Activated CD4-positive, alpha-beta T cell treated with anti-CD3 and anti-CD28 coated beads, Interleukin-2, amount 10 ng/mL, durations not matched to agents 7 days and 5 days (primary cell): Measurements from ENCODE around the gene CPNE6. TPM values are rescaled to one million over a fixed set of nuclear protein-coding genes. Genes with fewer than 3 reads are reported as not detected.
A peak's percentile ranks its signal among the peaks of the same experiment; 100 is the strongest.

Experiments used
- CTCF ChIA-PET: fragments of 350-600 bp; sonication (Branson Sonifier 250); formaldehyde crosslinking; loops from one replicate; lab custom pipeline; 2021; ENCODE audit warnings: antibody characterized with exemption; lab: Charles Lee
- POLR2A ChIA-PET: fragments of 350-600 bp; sonication (Branson Sonifier 250); formaldehyde crosslinking; loops from one replicate; lab custom pipeline; 2021; ENCODE audit warnings: antibody characterized with exemption; lab: Charles Lee
- DNase-seq: peaks from one replicate; pipeline ENCODE4 v3.0.0-alpha.2; 2020
- H3K27ac Mint-ChIP-seq: one replicate; pipeline ENCODE4 v1.8.0; 2021; ENCODE audit warnings: mild to moderate bottlenecking, moderate library complexity, mixed read lengths
- H3K27me3 Mint-ChIP-seq: one replicate; pipeline ENCODE4 v1.8.0; 2021; ENCODE audit warnings: mixed read lengths
- H3K36me3 Mint-ChIP-seq: one replicate; pipeline ENCODE4 v1.8.0; 2021; ENCODE audit warnings: low read depth, mixed read lengths
- H3K4me1 Mint-ChIP-seq: one replicate; pipeline ENCODE4 v1.8.0; 2021; ENCODE audit warnings: mixed read lengths
- H3K4me3 Mint-ChIP-seq: one replicate; pipeline ENCODE4 v1.8.0; 2021; ENCODE audit warnings: mild to moderate bottlenecking, moderate library complexity, mixed read lengths
- H3K9me3 Mint-ChIP-seq: one replicate; pipeline ENCODE4 v1.8.0; 2021; ENCODE audit warnings: mixed read lengths
- total RNA-seq, 2 experiments: library from RNA; stranded (reverse); gene quantifications; one replicate each; pipeline ENCODE4 v1.2.3, GENCODE V29; 2021

CPNE6 gene
- total RNA-seq, 2 experiments from 2014 or later: not detected

GRCh38 chr14:24085215-24085614 lies 13.9 kb downstream of the CPNE6 start:
- Mint-ChIP-seq H3K9me3 (no peaks in the 10 kb centered on the region), H3K4me3 (no peak overlapping the region), H3K4me1 (peaks cover 18% of the 10 kb centered on the region), H3K27me3 (peaks cover 1% of the 10 kb centered on the region), H3K36me3 (no peaks in the 10 kb centered on the region), H3K27ac (no peak overlapping the region)
- DNase-seq: no peak
- ChIA-PET POLR2A (interaction anchor here (0.7 kb wide), 1 partner anchor 195 kb away, joined by 3 read pairs; no protein-coding TSS in a partner anchor), CTCF (interaction anchor here (0.9 to 1.3 kb wide), 4 partner anchors 11 to 96 kb away, joined by 3 to 4 read pairs (median 3); partner anchors contain the start of genes DHRS4L2 and PSME1)

- no peaks in the 10 kb centered on the region for H3K36me3 Mint-ChIP-seq
- no peak overlapping the region for H3K27ac Mint-ChIP-seq
- DNase-seq: no peak
- no peak overlapping the region for H3K4me3 Mint-ChIP-seq
- ChIA-PET POLR2A (interaction anchor here (0.7 kb wide), 1 partner anchor 197 kb away, joined by 3 read pairs; no protein-coding TSS in a partner anchor), CTCF (interaction anchor here (1.0 to 1.1 kb wide), 2 partner anchors 20 to 24 kb away, joined by 3 to 4 read pairs; no protein-coding TSS in a partner anchor)
- peaks cover 14% of the 10 kb centered on the region for H3K4me1 Mint-ChIP-seq
- H3K9me3 Mint-ChIP-seq: no peaks in the 10 kb centered on the region
- H3K27me3 Mint-ChIP-seq: peaks cover 1% of the 10 kb centered on the region
These were observed 15.0 kb downstream of the CPNE6 start for GRCh38 chr14:24086193-24086955.

- POLR2A ChIA-PET: no interaction called here
- no peaks in the 10 kb centered on the region for H3K36me3 Mint-ChIP-seq
- DNase-seq: no peak
- peaks cover 11% of the 10 kb centered on the region for H3K4me1 Mint-ChIP-seq
- CTCF ChIA-PET: interaction anchor here (1.0 to 1.1 kb wide), 2 partner anchors 20 to 23 kb away, joined by 3 to 4 read pairs; no protein-coding TSS in a partner anchor
- no peak overlapping the region for H3K27ac Mint-ChIP-seq
- H3K4me3 Mint-ChIP-seq: no peak overlapping the region
- H3K9me3 Mint-ChIP-seq: no peaks in the 10 kb centered on the region
- H3K27me3 Mint-ChIP-seq: peaks cover 1% of the 10 kb centered on the region
These were observed 15.6 kb downstream of the CPNE6 start for GRCh38 chr14:24087004-24087403.

GRCh38 chr14:24088095-24088494 lies 16.7 kb downstream of the CPNE6 start:
- CTCF ChIA-PET: interaction anchor here (0.6 to 1.0 kb wide), 5 partner anchors 8 to 340 kb away, joined by 3 read pairs; partner anchors contain the start of gene IRF9

GRCh38 chr14:24089890-24090289 lies 18.5 kb downstream of the CPNE6 start:
- no peak for DNase-seq
- Mint-ChIP-seq H3K9me3 (no peaks in the 10 kb centered on the region), H3K4me1 (peaks cover 20% of the 10 kb centered on the region), H3K27ac (no peak overlapping the region), H3K4me3 (no peak overlapping the region), H3K27me3 (no peaks in the 10 kb centered on the region), H3K36me3 (peaks cover 2% of the 10 kb centered on the region)
- ChIA-PET POLR2A (no interaction called here), CTCF (interaction anchor here (0.9 to 9.6 kb wide), 14 partner anchors 9 to 200 kb away, joined by 3 to 138 read pairs (median 5); partner anchors contain the start of genes CARMIL3, DCAF11, DHRS4L2 and NRL)

More at GRCh38 chr14:24088095-24088494, 16.7 kb downstream of the CPNE6 start:
- no peaks in the 10 kb centered on the region for H3K36me3 Mint-ChIP-seq
- H3K4me3 Mint-ChIP-seq: no peak overlapping the region
- no peak for DNase-seq
- H3K4me1 Mint-ChIP-seq: peaks cover 13% of the 10 kb centered on the region
- no peaks in the 10 kb centered on the region for H3K27me3 Mint-ChIP-seq
- no peaks in the 10 kb centered on the region for H3K9me3 Mint-ChIP-seq
- no peak overlapping the region for H3K27ac Mint-ChIP-seq
- POLR2A ChIA-PET: no interaction called here

DNA sequence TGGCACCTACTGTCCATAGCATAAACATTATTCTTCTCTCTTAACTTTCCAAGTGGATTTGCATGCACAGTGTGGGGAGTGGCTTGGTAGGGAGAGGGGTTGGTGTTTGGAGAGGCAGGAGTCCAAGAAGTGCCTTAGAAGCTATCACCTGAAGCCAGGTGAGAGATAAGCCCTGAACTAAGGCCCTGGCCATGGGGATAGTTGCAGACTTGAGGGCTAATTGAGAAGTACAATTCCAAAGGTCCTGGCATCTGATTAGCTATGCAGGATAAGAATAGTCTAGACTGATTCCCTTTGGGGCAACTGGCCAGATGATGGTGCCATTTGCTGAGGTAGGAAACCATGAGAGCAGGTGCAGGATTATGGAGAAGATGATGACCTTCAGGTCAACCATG lies 20.7 kb downstream of the CPNE6 start:
- no peak for DNase-seq
- Mint-ChIP-seq H3K4me1 (peaks cover 35% of the 10 kb centered on the region), H3K27ac (peak overlapping the region; percentile 76), H3K36me3 (peaks cover 17% of the 10 kb centered on the region), H3K27me3 (no peaks in the 10 kb centered on the region), H3K9me3 (no peaks in the 10 kb centered on the region), H3K4me3 (no peak overlapping the region)
- ChIA-PET CTCF (interaction anchor here (0.9 to 9.6 kb wide), 4 partner anchors 11 to 69 kb away, joined by 3 to 138 read pairs (median 13); partner anchors contain the start of gene IRF9), POLR2A (interaction anchor here (0.9 kb wide), 1 partner anchor 44 kb away, joined by 4 read pairs; the partner anchor contains the start of gene PSME1)

- Mint-ChIP-seq H3K27me3 (no peaks in the 10 kb centered on the region), H3K36me3 (peaks cover 17% of the 10 kb centered on the region), H3K27ac (peak overlapping the region; percentile 76), H3K4me3 (peak overlapping the region; percentile 100), H3K9me3 (no peaks in the 10 kb centered on the region), H3K4me1 (peaks cover 35% of the 10 kb centered on the region)
- CTCF ChIA-PET: interaction anchor here (1.0 to 9.6 kb wide), 4 partner anchors 12 to 68 kb away, joined by 3 to 138 read pairs (median 14); partner anchors contain the start of gene IRF9
- no peak for DNase-seq
- POLR2A ChIA-PET: interaction anchor here (0.9 kb wide), 1 partner anchor 43 kb away, joined by 4 read pairs; the partner anchor contains the start of gene PSME1
These were observed 21.3 kb downstream of the CPNE6 start for GRCh38 chr14:24092505-24093206.

DNA sequence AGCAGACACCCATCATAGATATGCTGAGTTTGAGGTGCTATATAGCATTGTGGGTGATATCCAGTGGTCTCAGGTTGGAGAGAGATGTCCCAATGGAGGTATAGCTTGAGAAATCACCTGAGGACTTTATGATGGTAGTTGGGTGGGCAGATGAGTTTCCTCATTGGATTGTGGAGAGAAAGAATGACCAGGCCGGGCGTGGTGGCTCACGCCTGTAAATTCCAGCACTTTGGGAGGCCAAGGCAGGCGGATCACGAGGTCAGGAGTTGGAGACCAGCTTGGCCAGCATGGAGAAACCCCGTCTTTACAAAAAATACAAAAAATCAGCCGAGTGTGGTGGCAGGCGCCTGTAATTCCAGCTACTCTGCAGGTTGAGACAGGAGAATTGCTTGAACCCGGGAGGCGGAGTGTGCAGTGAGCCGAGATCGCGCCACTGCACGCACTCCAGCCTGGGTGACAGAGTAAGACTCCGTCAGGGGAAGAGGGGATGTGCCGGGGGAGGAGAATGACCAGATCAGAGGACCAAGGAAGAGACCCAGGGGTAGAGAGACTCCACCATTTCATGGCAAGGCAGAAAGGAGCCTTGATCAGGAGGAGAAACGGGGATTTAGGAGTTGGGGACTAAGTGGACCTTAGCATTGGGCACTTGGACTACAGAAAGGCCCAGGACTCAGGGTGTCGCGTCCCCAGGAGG lies 22.0 kb downstream of the CPNE6 start:
- peaks cover 35% of the 10 kb centered on the region for H3K4me1 Mint-ChIP-seq
- no peaks in the 10 kb centered on the region for H3K9me3 Mint-ChIP-seq
- no peak for DNase-seq
- H3K36me3 Mint-ChIP-seq: peaks cover 22% of the 10 kb centered on the region
- ChIA-PET POLR2A (interaction anchor here (1.2 to 2.7 kb wide), 2 partner anchors 15 to 21 kb away, joined by 9 to 13 read pairs; partner anchors contain the start of genes DCAF11 and NRL), CTCF (interaction anchor here (1.0 to 9.6 kb wide), 4 partner anchors 12 to 67 kb away, joined by 3 to 138 read pairs (median 14); partner anchors contain the start of gene IRF9)
- H3K27ac Mint-ChIP-seq: peak overlapping the region; percentile 76
- H3K4me3 Mint-ChIP-seq: peak overlapping the region; percentile 100
- H3K27me3 Mint-ChIP-seq: no peaks in the 10 kb centered on the region

GRCh38 chr14:24093901-24094840 lies 22.8 kb downstream of the CPNE6 start, which contains the start of gene PCK2:
Gene PCK2 (plus strand): TSS chr14:24094311. CDS start chr14:24094406, 95 bp downstream.
- ChIA-PET POLR2A (interaction anchor here (0.7 to 2.7 kb wide), 3 partner anchors 11 to 20 kb away, joined by 8 to 13 read pairs (median 9); partner anchors contain the start of genes DCAF11 and NRL), CTCF (interaction anchor here (1.3 to 9.6 kb wide), 6 partner anchors 12 to 148 kb away, joined by 3 to 138 read pairs (median 7); partner anchors contain the start of genes DCAF11, IRF9 and TINF2)
- Mint-ChIP-seq H3K9me3 (no peaks in the 10 kb centered on the region), H3K27ac (peak within 1 kb of the TSS; percentile 98), H3K27me3 (no peaks in the 10 kb centered on the region), H3K4me1 (peaks cover 35% of the 10 kb centered on the region), H3K4me3 (peak within 1 kb of the TSS; percentile 100), H3K36me3 (peaks cover 28% of the 10 kb centered on the region)
- DNase-seq: peak; percentile 79

GRCh38 chr14:24094841-24095270 lies 23.5 kb downstream of the CPNE6 start:
- peak overlapping the region; percentile 98 for H3K27ac Mint-ChIP-seq
- peaks cover 33% of the 10 kb centered on the region for H3K36me3 Mint-ChIP-seq
- DNase-seq: no peak
- H3K9me3 Mint-ChIP-seq: no peaks in the 10 kb centered on the region
- ChIA-PET POLR2A (interaction anchor here (0.5 to 2.7 kb wide), 5 partner anchors 10 to 92 kb away, joined by 3 to 13 read pairs (median 4); no protein-coding TSS in a partner anchor), CTCF (interaction anchor here (1.3 to 9.6 kb wide), 6 partner anchors 12 to 147 kb away, joined by 3 to 138 read pairs (median 7); partner anchors contain the start of genes DCAF11, IRF9 and TINF2)
- H3K4me3 Mint-ChIP-seq: peak overlapping the region; percentile 100
- H3K4me1 Mint-ChIP-seq: peaks cover 35% of the 10 kb centered on the region
- no peaks in the 10 kb centered on the region for H3K27me3 Mint-ChIP-seq
